ENCODE measurements around the gene TRPV3. TPM values are rescaled to one million over a fixed set of nuclear protein-coding genes. Genes with fewer than 3 reads are reported as not detected.

The TRPV3 gene
- total and polyA plus RNA-seq, 8 donors: 0.55 to 4.2 (median 1.9) TPM

- Histone ChIP-seq H3K9me3 (no peaks in the 10 kb centered on the region), H3K4me3 (no peak overlapping the region), H3K4me1 (no peaks in the 10 kb centered on the region), H3K27ac (no peak overlapping the region), H3K36me3 (peaks cover 0 to 8% of the 10 kb centered on the region in 2 donors), H3K27me3 (no peaks in the 10 kb centered on the region)
- TF ChIP-seq CTCF (IDR thresholded peaks at IDR 0.05): no peak
- no peak for ATAC-seq
- no peak for DNase-seq
- intact Hi-C loops (cut with DNase I): no loop called here
Observed at GRCh38 chr17:3600529-3601205, 43.1 kb upstream of the TRPV3 start.

GRCh38 chr17:3598078-3598477, 40.5 kb upstream of the TRPV3 start:
- Histone ChIP-seq H3K27me3 (no peaks in the 10 kb centered on the region), H3K27ac (no peak overlapping the region), H3K36me3 (no peaks in the 10 kb centered on the region), H3K4me1 (no peaks in the 10 kb centered on the region), H3K4me3 (no peak overlapping the region), H3K9me3 (no peaks in the 10 kb centered on the region)
- ATAC-seq: no peak
- no peak for DNase-seq
- no peak for TF ChIP-seq CTCF (IDR thresholded peaks at IDR 0.05)
- intact Hi-C loops (cut with DNase I): no loop called here

- no peaks in the 10 kb centered on the region for H3K4me1 ChIP-seq
- DNase-seq (no peak), ATAC-seq (no peak)
- H3K36me3 ChIP-seq: no peaks in the 10 kb centered on the region
- intact Hi-C loops (cut with DNase I): no loop called here
- H3K27ac ChIP-seq: no peak overlapping the region
- H3K4me3 ChIP-seq: no peak overlapping the region
- TF ChIP-seq CTCF (IDR thresholded peaks at IDR 0.05): no peak
- H3K27me3 ChIP-seq: no peaks in the 10 kb centered on the region
- no peaks in the 10 kb centered on the region for H3K9me3 ChIP-seq
Observed at GRCh38 chr17:3596804-3597464, 39.3 kb upstream of the TRPV3 start.

GRCh38 chr17:3594976-3595375, 37.4 kb upstream of the TRPV3 start:
- Histone ChIP-seq H3K4me3 (no peak overlapping the region), H3K9me3 (no peaks in the 10 kb centered on the region), H3K36me3 (peaks cover 0 to 12% of the 10 kb centered on the region in 2 donors), H3K27me3 (no peaks in the 10 kb centered on the region), H3K4me1 (no peaks in the 10 kb centered on the region), H3K27ac (no peak overlapping the region)
- intact Hi-C loops (cut with DNase I): no loop called here
- no peak for ATAC-seq
- no peak for DNase-seq
- no peak for TF ChIP-seq CTCF (IDR thresholded peaks at IDR 0.05)

GRCh38 chr17:3594051-3594800, 36.6 kb upstream of the TRPV3 start:
- Histone ChIP-seq H3K4me1 (no peaks in the 10 kb centered on the region), H3K4me3 (no peak overlapping the region), H3K9me3 (no peaks in the 10 kb centered on the region), H3K27ac (no peak overlapping the region), H3K36me3 (peaks cover 0 to 19% of the 10 kb centered on the region in 2 donors), H3K27me3 (no peaks in the 10 kb centered on the region)
- peak; percentile 27 for ATAC-seq
- no peak for TF ChIP-seq CTCF (IDR thresholded peaks at IDR 0.05)
- peak in 1 of 4 donors; percentile 25 for DNase-seq
- intact Hi-C loops (cut with DNase I): no loop called here

Measured in left lung (tissue), 10 donors.